ENCODE results near the gene LEFTY2. TPM values are rescaled to one million over a fixed set of nuclear protein-coding genes. Genes with fewer than 3 reads are reported as not detected.

LEFTY2 gene
- total and polyA plus RNA-seq, 9 of the 15 experiments (the other 6 are each of a cell fraction or from before 2014, with no cell fraction given), result 0.04 to 0.14 TPM; not detected in 7

DNA sequence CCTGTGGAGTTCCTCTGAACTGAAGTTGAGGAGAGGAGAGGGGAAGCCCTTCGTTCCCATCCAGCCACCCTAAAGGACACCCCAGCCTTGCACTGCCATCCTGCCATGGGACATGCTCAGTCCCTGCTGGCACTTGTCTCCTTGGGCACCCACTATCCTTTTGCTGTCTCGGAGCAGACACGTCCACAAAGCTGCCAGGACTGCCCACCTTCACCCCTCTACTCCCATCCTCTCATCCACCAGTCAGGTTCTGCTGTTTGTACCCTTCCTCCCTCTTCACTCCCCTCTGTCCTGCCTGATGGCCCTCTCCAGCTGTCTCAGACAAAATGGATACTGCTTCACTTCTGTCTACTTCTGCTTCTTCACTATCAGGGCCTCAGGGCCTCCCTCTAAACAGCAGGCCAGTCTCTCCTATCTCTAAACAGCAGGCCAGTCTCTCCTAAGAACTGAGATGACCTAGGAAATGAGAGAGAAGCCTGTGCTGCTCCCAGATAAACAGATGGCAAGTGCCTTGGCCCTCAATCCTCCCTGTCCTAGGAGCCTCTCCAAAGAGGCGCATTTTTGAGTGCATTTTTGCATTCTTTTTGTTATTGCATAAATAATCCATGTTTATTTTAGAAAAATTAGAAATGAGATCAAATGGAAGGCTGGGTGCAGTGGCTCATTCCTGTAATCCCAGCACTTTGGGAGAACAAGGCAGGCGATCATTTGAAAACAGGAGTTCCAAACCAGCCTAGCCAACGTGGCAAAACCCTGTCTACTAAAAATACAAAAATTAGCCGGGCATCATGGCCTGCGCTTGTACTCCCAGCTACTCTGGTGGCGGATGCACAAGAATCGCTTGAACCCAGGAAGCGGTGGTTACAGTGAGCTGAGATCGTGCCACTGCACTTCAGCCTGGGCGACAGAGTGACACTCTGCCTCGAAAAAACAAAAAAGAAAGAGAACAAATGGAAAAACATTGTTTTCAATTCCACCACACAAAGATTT lies 12.5 kb downstream of the LEFTY2 start (continued):
- TF ChIP-seq ZNF140 (CRISPR knock-in tag; IDR thresholded peaks at IDR 0.05), result no peak
- TF ChIP-seq, protein P1, sequence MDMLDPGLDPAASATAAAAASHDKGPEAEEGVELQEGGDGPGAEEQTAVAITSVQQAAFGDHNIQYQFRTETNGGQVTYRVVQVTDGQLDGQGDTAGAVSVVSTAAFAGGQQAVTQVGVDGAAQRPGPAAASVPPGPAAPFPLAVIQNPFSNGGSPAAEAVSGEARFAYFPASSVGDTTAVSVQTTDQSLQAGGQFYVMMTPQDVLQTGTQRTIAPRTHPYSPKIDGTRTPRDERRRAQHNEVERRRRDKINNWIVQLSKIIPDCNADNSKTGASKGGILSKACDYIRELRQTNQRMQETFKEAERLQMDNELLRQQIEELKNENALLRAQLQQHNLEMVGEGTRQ (CRISPR knock-in tag; IDR thresholded peaks at IDR 0.05), result no peak
- TF ChIP-seq MTA2 (IDR thresholded peaks at IDR 0.05; ENCODE audit: low read depth), result peak; percentile 99
- TF ChIP-seq, protein P2, sequence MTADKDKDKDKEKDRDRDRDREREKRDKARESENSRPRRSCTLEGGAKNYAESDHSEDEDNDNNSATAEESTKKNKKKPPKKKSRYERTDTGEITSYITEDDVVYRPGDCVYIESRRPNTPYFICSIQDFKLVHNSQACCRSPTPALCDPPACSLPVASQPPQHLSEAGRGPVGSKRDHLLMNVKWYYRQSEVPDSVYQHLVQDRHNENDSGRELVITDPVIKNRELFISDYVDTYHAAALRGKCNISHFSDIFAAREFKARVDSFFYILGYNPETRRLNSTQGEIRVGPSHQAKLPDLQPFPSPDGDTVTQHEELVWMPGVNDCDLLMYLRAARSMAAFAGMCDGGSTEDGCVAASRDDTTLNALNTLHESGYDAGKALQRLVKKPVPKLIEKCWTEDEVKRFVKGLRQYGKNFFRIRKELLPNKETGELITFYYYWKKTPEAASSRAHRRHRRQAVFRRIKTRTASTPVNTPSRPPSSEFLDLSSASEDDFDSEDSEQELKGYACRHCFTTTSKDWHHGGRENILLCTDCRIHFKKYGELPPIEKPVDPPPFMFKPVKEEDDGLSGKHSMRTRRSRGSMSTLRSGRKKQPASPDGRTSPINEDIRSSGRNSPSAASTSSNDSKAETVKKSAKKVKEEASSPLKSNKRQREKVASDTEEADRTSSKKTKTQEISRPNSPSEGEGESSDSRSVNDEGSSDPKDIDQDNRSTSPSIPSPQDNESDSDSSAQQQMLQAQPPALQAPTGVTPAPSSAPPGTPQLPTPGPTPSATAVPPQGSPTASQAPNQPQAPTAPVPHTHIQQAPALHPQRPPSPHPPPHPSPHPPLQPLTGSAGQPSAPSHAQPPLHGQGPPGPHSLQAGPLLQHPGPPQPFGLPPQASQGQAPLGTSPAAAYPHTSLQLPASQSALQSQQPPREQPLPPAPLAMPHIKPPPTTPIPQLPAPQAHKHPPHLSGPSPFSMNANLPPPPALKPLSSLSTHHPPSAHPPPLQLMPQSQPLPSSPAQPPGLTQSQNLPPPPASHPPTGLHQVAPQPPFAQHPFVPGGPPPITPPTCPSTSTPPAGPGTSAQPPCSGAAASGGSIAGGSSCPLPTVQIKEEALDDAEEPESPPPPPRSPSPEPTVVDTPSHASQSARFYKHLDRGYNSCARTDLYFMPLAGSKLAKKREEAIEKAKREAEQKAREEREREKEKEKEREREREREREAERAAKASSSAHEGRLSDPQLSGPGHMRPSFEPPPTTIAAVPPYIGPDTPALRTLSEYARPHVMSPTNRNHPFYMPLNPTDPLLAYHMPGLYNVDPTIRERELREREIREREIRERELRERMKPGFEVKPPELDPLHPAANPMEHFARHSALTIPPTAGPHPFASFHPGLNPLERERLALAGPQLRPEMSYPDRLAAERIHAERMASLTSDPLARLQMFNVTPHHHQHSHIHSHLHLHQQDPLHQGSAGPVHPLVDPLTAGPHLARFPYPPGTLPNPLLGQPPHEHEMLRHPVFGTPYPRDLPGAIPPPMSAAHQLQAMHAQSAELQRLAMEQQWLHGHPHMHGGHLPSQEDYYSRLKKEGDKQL (CRISPR knock-in tag; IDR thresholded peaks at IDR 0.05; ENCODE audit: borderline replicate concordance), result no peak
- peak; percentile 97 for TF ChIP-seq SMARCC2 (IDR thresholded peaks at IDR 0.05; ENCODE audit: low read depth)
- TF ChIP-seq TAF9B (IDR thresholded peaks at IDR 0.05; ENCODE audit: partially characterized antibody), result peak; percentile 85
- no peak for TF ChIP-seq HMG20B (CRISPR knock-in tag; IDR thresholded peaks at IDR 0.05)
- TF ChIP-seq DLX4 (CRISPR knock-in tag; IDR thresholded peaks at IDR 0.05), result no peak
- TF ChIP-seq, protein P3, sequence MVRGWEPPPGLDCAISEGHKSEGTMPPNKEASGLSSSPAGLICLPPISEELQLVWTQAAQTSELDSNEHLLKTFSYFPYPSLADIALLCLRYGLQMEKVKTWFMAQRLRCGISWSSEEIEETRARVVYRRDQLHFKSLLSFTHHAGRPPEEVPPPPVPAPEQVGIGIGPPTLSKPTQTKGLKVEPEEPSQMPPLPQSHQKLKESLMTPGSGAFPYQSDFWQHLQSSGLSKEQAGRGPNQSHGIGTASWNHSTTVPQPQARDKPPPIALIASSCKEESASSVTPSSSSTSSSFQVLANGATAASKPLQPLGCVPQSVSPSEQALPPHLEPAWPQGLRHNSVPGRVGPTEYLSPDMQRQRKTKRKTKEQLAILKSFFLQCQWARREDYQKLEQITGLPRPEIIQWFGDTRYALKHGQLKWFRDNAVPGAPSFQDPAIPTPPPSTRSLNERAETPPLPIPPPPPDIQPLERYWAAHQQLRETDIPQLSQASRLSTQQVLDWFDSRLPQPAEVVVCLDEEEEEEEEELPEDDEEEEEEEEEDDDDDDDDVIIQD (CRISPR knock-in tag; IDR thresholded peaks at IDR 0.05), result peak; percentile 87; the same call in 1 of the 2 replicates
- TF ChIP-seq NCOA6 (IDR thresholded peaks at IDR 0.05), result peak; percentile 52; the same call in 1 of the 2 replicates
- peak; percentile 54; the same call in 1 of the 2 replicates for TF ChIP-seq MAFF (IDR thresholded peaks at IDR 0.05; ENCODE audit: low read length)
- TF ChIP-seq, protein P4, sequence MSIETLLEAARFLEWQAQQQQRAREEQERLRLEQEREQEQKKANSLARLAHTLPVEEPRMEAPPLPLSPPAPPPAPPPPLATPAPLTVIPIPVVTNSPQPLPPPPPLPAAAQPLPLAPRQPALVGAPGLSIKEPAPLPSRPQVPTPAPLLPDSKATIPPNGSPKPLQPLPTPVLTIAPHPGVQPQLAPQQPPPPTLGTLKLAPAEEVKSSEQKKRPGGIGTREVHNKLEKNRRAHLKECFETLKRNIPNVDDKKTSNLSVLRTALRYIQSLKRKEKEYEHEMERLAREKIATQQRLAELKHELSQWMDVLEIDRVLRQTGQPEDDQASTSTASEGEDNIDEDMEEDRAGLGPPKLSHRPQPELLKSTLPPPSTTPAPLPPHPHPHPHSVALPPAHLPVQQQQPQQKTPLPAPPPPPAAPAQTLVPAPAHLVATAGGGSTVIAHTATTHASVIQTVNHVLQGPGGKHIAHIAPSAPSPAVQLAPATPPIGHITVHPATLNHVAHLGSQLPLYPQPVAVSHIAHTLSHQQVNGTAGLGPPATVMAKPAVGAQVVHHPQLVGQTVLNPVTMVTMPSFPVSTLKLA (conservative IDR thresholded peaks at IDR 0.05), result peak in 1 of 2 experiments; percentile 63; a peak in 1 of 4 replicates
